Skeletal muscle tissue (tissue), 4 donors: ENCODE results near the gene LRRFIP1. TPM values are rescaled to one million over a fixed set of nuclear protein-coding genes. Genes with fewer than 3 reads are reported as not detected.
"Not testable (repeated sequence)": the region's sequence is repeated elsewhere in the genome, so short reads cannot be mapped to it uniquely, and the experiment has no call there.

ENCODE experiments used
- H3K27ac ChIP-seq: one replicate; pipeline ENCODE4 v1.7.0; 2013; ENCODE audit warnings: mild to moderate bottlenecking, low read depth, low read length, inconsistent platforms
- H3K27me3 ChIP-seq, 3 donors: one replicate each; pipeline ENCODE4 v1.7.0; 2013; ENCODE audit warnings: low read length in 3 of 3; ENCODE audit not compliant: control insufficient read depth in 3 of 3, insufficient read depth in 3 of 3
- H3K36me3 ChIP-seq, 3 donors: one replicate each; pipeline ENCODE4 v1.7.0; 2013; ENCODE audit warnings: low read length in 3 of 3; ENCODE audit not compliant: control insufficient read depth in 3 of 3, insufficient read depth in 3 of 3
- H3K4me1 ChIP-seq, 3 donors: one replicate each; pipeline ENCODE4 v1.7.0; 2013; ENCODE audit warnings: low read length in 3 of 3, mild to moderate bottlenecking in 3 of 3; ENCODE audit not compliant: control insufficient read depth in 3 of 3, insufficient read depth in 3 of 3
- H3K4me3 ChIP-seq, 3 donors: one replicate each; pipeline ENCODE4 v1.7.0; 2013; ENCODE audit warnings: low read length in 3 of 3
- H3K9ac ChIP-seq, 3 donors: one replicate each; pipeline ENCODE4 v1.7.0; 2013; ENCODE audit warnings: low read length in 3 of 3, mild to moderate bottlenecking in 3 of 3, moderate library complexity in 2 of 3, low read depth in 1 of 3
- H3K9me3 ChIP-seq, 3 donors: one replicate each; pipeline ENCODE4 v1.7.0; 2013; ENCODE audit warnings: low read length in 3 of 3; ENCODE audit not compliant: control insufficient read depth in 3 of 3
- total RNA-seq: library from RNA; depleted of rRNA; stranded (reverse); fragments of >200 nt; gene quantifications from one replicate; pipeline ENCODE4 v1.2.3, GENCODE V29; 2014
- donor health status: Osteomylitis.

The LRRFIP1 gene
- total RNA-seq, 1 donor from 2014 or later, result 65.8 TPM

DNA sequence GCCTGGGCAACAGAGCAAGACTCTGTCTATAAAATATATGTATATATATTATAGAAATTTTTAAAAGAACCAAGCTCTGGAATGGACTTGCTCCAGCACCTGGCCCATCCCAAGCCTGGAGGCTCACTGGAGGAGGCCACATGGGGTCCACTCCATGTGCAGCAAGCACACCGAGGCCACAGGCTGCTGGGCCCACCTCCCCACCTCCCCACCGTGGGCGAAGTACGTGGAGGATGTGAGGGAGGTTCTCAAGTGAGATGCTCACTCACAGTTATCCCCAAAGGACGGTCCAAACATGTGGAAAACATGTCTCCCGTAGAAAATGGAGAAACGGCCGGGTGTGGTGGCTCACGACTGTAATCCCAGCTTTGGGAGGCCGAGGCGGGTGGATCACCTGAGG, 23.0 kb upstream of the LRRFIP1 start:
- peaks cover 21 to 31% (median 23%) of the 10 kb centered on the region in 3 donors for H3K4me1 ChIP-seq
- no peaks in the 10 kb centered on the region for H3K36me3 ChIP-seq
- H3K27me3 ChIP-seq, result no peaks in the 10 kb centered on the region
- H3K9ac ChIP-seq, result no peak overlapping the region
- no peak overlapping the region for H3K27ac ChIP-seq
- no peak overlapping the region for H3K4me3 ChIP-seq
- no peaks in the 10 kb centered on the region for H3K9me3 ChIP-seq

DNA sequence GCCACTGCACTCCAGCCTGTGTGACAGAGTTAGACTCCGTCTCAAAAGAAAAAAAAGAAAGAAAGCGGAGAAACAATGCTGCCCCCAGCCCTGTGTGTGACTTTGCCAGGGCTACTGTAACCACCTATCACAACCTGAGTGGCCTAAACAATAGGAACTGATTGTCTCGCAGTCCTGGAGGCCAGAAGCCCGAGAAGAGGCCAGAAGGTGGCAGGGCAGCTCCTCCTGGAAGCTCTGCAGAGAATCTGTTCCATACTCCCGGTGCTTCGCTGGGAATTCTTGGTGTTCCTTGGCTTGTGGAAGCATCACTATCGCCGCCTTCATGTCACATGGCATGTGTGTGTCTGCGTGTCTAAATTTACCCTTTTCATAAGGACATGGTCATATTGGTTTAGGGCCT, 22.4 kb upstream of the LRRFIP1 start:
- Histone ChIP-seq H3K9ac (no peak overlapping the region), H3K4me1 (peaks cover 17 to 25% (median 18%) of the 10 kb centered on the region in 3 donors), H3K9me3 (no peaks in the 10 kb centered on the region), H3K36me3 (no peaks in the 10 kb centered on the region), H3K4me3 (no peak overlapping the region), H3K27ac (no peak overlapping the region), H3K27me3 (no peaks in the 10 kb centered on the region)

DNA sequence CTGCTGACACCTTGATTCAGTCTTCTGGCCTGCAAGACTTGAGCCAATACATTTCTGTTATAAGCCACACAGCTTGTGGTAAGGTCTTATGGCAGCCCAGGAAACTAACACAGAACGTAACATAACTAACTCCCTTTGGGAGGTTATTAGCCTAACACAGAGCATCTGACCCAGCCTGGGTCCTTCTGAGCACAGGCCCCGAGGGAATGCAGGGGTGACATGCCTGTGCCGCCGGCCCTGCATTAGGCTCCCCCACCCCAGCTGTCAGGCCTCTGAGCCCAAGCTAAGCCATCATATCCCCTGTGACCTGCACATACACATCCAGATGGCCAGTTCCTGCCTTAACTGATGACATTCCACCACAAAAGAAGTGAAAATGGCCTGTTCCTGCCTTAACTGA, 20.9 kb upstream of the LRRFIP1 start:
- H3K4me1 ChIP-seq, result peaks cover 6 to 12% (median 9%) of the 10 kb centered on the region in 3 donors
- not testable (repeated sequence) for H3K27ac ChIP-seq

GRCh38 chr2:237612527-237613357, 14.6 kb upstream of the LRRFIP1 start:
- no peak overlapping the region for H3K27ac ChIP-seq
- no peaks in the 10 kb centered on the region for H3K27me3 ChIP-seq
- H3K9me3 ChIP-seq, result no peaks in the 10 kb centered on the region
- H3K9ac ChIP-seq, result no peak overlapping the region
- peaks cover 20 to 31% (median 27%) of the 10 kb centered on the region in 3 donors for H3K4me1 ChIP-seq
- no peak overlapping the region for H3K4me3 ChIP-seq
- H3K36me3 ChIP-seq, result no peaks in the 10 kb centered on the region

More for the DNA sequence above, 20.9 kb upstream of the LRRFIP1 start:
- not testable (repeated sequence) for H3K4me3 ChIP-seq, H3K27me3 ChIP-seq, H3K9ac ChIP-seq, H3K9me3 ChIP-seq, H3K36me3 ChIP-seq

GRCh38 chr2:237613679-237614078, 13.7 kb upstream of the LRRFIP1 start:
- peaks cover 20 to 35% (median 35%) of the 10 kb centered on the region in 3 donors for H3K4me1 ChIP-seq
- no peak overlapping the region for H3K27ac ChIP-seq
- H3K9me3 ChIP-seq, result no peaks in the 10 kb centered on the region
- no peak overlapping the region for H3K4me3 ChIP-seq
- no peak overlapping the region for H3K9ac ChIP-seq
- no peaks in the 10 kb centered on the region for H3K27me3 ChIP-seq
- no peaks in the 10 kb centered on the region for H3K36me3 ChIP-seq

DNA sequence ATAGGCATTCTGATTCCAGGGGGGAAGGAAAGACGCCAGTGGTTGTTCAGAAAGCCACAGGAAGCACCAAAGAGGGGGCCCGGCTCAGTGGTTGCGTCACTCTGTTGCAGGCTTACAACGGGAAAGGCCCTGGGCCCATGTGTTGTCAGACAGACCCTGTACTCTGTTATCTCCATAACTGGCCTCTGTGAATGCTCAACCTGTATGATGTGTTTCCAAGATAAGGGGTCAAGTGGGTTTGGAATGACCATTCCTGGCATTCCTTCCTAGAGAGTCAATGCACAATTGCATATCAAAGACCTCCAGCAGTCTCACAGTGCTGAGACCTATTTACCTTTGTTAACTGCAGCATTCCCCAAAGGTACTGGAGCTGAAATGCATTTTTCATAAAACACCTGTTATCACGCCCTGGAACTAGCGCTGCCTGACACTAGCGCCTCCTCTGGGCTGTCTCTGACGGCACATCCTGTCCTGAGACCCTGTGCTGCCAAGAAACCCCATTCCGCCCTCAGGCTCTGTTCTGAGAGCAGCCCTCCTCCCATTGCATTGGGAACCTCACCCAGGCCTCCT, 13.2 kb upstream of the LRRFIP1 start:
- Histone ChIP-seq H3K27ac (no peak overlapping the region), H3K9me3 (no peaks in the 10 kb centered on the region), H3K36me3 (no peaks in the 10 kb centered on the region), H3K27me3 (no peaks in the 10 kb centered on the region), H3K4me3 (no peak overlapping the region), H3K4me1 (peaks cover 20 to 36% (median 35%) of the 10 kb centered on the region in 3 donors), H3K9ac (no peak overlapping the region)

GRCh38 chr2:237615631-237616249, 11.6 kb upstream of the LRRFIP1 start:
- no peaks in the 10 kb centered on the region for H3K36me3 ChIP-seq
- peak overlapping the region; percentile 74 for H3K27ac ChIP-seq
- H3K9me3 ChIP-seq, result no peaks in the 10 kb centered on the region
- no peak overlapping the region for H3K9ac ChIP-seq
- peaks cover 20 to 36% (median 35%) of the 10 kb centered on the region in 3 donors for H3K4me1 ChIP-seq
- H3K27me3 ChIP-seq, result no peaks in the 10 kb centered on the region
- H3K4me3 ChIP-seq, result no peak overlapping the region

DNA sequence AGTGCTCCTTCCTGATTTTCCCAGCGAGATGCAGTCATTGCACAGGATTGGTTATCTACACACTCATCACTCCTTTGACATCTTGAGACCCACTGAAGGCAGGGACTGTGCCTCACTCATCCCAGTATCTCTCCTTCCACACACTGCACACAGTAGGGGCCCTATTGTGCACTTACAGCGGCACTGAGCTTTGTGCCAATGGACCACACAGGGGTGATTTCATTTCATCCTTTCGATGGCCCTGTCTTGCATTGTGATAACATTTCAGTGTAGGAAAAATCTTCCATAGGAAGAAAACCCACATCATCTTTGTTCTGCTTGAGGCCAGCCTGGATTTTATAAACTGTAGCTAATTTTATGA, 11.0 kb upstream of the LRRFIP1 start:
- H3K9ac ChIP-seq, result peak overlapping the region in 2 of 3 donors; percentile 15 to 40
- H3K4me1 ChIP-seq, result peaks cover 20 to 36% (median 35%) of the 10 kb centered on the region in 3 donors
- H3K27ac ChIP-seq, result peak overlapping the region; percentile 74
- H3K9me3 ChIP-seq, result no peaks in the 10 kb centered on the region
- H3K27me3 ChIP-seq, result no peaks in the 10 kb centered on the region
- H3K4me3 ChIP-seq, result no peak overlapping the region
- no peaks in the 10 kb centered on the region for H3K36me3 ChIP-seq

DNA sequence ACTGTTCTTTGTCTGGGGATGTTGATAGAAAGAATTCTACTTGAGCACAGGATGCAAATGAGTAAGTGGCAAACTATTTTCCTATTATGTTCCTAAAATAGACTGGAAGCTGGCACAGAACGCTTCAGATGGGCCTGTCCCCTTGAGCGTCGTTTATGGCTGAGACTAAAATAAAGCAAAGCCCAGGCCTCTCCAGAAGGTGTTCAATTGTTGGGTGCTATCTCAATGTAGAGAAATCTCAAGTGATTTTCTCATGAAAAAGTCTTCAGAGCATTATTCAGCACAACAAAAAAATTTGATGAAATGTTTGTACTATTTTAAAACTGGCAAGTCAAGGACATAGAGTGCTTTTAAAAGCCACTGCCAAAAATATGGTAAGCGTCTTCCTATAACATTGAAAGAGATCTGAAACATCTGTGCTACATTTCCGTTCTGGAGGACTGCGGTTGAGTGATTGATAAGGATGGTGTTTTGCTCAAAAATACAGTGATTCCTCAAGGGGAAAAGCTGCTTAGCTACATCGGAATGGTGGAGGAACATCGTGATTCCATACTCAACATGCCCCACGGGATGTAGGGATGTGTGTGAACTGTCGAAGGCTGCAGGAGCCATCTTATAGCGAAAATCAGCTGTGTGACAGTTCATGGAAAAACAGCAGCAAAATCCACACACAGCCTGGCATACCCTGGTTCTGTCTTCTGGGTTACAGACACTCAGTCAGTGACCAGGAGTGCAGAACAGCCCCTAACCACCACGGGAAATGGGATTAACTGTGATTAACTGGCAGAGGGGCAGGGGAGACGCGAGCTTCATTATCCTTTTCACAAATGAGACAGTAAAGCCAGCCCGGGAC, 10.4 kb upstream of the LRRFIP1 start:
- H3K27me3 ChIP-seq, result no peaks in the 10 kb centered on the region
- H3K36me3 ChIP-seq, result no peaks in the 10 kb centered on the region
- peak overlapping the region; percentile 74 for H3K27ac ChIP-seq
- no peaks in the 10 kb centered on the region for H3K9me3 ChIP-seq
- H3K4me1 ChIP-seq, result peaks cover 20 to 36% (median 35%) of the 10 kb centered on the region in 3 donors
- no peak overlapping the region for H3K4me3 ChIP-seq
- H3K9ac ChIP-seq, result peak overlapping the region in 2 of 3 donors; percentile 15 to 35
